ENCODE results near the gene ZNF358.
"Not testable (repeated sequence)": the region's sequence is repeated elsewhere in the genome, so short reads cannot be mapped to it uniquely, and the experiment has no call there.

ZNF358 gene

DNA sequence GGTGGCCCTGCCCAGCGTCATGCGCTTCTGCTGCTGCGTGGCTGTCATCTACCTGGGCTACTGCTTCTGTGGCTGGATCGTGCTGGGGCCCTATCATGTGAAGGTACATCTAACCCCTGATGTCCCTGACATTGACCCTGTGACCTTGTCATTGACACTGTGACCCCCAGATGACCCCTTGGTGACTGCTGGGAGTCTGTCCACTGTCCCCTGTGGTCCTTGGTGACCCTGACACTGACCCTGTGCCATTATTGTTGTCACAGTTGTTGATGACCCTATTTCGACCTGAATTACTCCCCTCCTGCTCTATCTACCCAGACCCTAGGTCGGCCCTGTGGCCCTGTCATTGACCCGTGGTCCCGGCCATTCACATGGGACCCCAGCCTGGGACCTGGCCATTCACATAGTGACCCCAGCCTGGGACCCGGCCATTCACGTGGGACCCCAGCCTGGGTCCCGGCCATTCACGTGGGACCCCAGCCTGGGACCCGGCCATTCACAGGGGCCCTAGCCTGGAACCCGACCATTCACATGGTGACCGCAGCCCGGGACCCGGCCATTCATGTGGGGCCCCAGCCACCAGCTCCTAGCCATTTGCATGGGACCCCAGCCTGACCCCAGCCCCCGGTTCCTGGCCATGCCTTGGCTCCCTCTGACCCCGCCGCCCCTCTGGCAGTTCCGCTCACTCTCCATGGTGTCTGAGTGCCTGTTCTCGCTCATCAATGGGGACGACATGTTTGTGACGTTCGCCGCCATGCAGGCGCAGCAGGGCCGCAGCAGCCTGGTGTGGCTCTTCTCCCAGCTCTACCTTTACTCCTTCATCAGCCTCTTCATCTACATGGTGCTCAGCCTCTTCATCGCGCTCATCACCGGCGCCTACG lies 13.9 kb downstream of the ZNF358 start:
- no peaks in the 10 kb centered on the region for H3K27me3 Mint-ChIP-seq
- peaks cover 10% of the 10 kb centered on the region for H3K4me1 Mint-ChIP-seq
- H3K9me3 Mint-ChIP-seq = no peaks in the 10 kb centered on the region
- peaks cover 2% of the 10 kb centered on the region for H3K36me3 Mint-ChIP-seq
- no peak overlapping the region for H3K27ac Mint-ChIP-seq
- no peak overlapping the region for H3K4me3 Mint-ChIP-seq
- no peak for DNase-seq
- CTCF ChIA-PET = no interaction called here

DNA sequence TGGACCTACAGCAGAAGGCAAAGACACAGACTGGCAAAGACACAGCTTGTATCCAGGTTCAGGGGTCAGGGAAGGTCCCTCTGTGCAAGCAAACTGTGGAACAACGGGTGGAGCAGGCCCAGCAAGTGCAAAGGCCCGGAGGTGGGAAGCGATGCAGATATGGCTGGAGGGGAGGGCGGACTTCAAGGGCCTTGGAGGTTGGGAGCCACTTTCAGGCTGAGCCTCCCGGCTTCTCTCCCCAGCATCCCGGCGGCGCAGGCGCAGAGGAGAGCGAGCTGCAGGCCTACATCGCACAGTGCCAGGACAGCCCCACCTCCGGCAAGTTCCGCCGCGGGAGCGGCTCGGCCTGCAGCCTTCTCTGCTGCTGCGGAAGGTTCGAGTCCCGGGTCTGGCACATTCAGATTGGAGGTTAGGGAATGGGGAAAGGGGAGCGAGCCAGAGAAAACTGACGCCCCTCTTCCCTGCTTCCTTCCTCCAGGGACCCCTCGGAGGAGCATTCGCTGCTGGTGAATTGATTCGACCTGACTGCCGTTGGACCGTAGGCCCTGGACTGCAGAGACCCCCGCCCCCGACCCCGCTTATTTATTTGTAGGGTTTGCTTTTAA lies 17.5 kb downstream of the ZNF358 start:
- no peaks in the 10 kb centered on the region for H3K27me3 Mint-ChIP-seq
- peak overlapping the region; percentile 75 for H3K27ac Mint-ChIP-seq
- H3K4me3 Mint-ChIP-seq = peak overlapping the region; percentile 94
- peaks cover 10% of the 10 kb centered on the region for H3K36me3 Mint-ChIP-seq
- peaks cover 25% of the 10 kb centered on the region for H3K4me1 Mint-ChIP-seq
- CTCF ChIA-PET = no interaction called here
- DNase-seq = no peak
- no peaks in the 10 kb centered on the region for H3K9me3 Mint-ChIP-seq

GRCh38 chr19:7533925-7534480 lies 18.1 kb downstream of the ZNF358 start:
- CTCF ChIA-PET = no interaction called here
- peak; percentile 90 for DNase-seq
- Mint-ChIP-seq H3K27ac (peak overlapping the region; percentile 87), H3K27me3 (no peaks in the 10 kb centered on the region), H3K9me3 (no peaks in the 10 kb centered on the region), H3K4me3 (peak overlapping the region; percentile 94), H3K4me1 (peaks cover 25% of the 10 kb centered on the region), H3K36me3 (peaks cover 16% of the 10 kb centered on the region)

- DNase-seq = no peak
- no peaks in the 10 kb centered on the region for H3K27me3 Mint-ChIP-seq
- peak overlapping the region; percentile 87 for H3K27ac Mint-ChIP-seq
- CTCF ChIA-PET = interaction anchor here (1.2 kb wide), 1 partner anchor 11 kb away, joined by 3 read pairs; no protein-coding TSS in a partner anchor
- H3K4me1 Mint-ChIP-seq = peaks cover 25% of the 10 kb centered on the region
- peak overlapping the region; percentile 94 for H3K4me3 Mint-ChIP-seq
- no peaks in the 10 kb centered on the region for H3K9me3 Mint-ChIP-seq
- H3K36me3 Mint-ChIP-seq = peaks cover 16% of the 10 kb centered on the region
Measured at GRCh38 chr19:7534531-7535046, 18.7 kb downstream of the ZNF358 start.

- Mint-ChIP-seq H3K4me3 (peak within 1 kb of the TSS; percentile 94), H3K27ac (peak within 1 kb of the TSS; percentile 87), H3K36me3 (peaks cover 20% of the 10 kb centered on the region), H3K4me1 (peaks cover 25% of the 10 kb centered on the region), H3K9me3 (no peaks in the 10 kb centered on the region), H3K27me3 (no peaks in the 10 kb centered on the region)
- DNase-seq = peak; percentile 95
- CTCF ChIA-PET = interaction anchor here (1.2 kb wide), 1 partner anchor 12 kb away, joined by 3 read pairs; no protein-coding TSS in a partner anchor
Measured at GRCh38 chr19:7535047-7535997, 19.4 kb downstream of the ZNF358 start, which contains the start of gene PNPLA6. Gene PNPLA6 (plus strand): TSS chr19:7535717. CDS start chr19:7535789, 72 bp downstream.

DNA sequence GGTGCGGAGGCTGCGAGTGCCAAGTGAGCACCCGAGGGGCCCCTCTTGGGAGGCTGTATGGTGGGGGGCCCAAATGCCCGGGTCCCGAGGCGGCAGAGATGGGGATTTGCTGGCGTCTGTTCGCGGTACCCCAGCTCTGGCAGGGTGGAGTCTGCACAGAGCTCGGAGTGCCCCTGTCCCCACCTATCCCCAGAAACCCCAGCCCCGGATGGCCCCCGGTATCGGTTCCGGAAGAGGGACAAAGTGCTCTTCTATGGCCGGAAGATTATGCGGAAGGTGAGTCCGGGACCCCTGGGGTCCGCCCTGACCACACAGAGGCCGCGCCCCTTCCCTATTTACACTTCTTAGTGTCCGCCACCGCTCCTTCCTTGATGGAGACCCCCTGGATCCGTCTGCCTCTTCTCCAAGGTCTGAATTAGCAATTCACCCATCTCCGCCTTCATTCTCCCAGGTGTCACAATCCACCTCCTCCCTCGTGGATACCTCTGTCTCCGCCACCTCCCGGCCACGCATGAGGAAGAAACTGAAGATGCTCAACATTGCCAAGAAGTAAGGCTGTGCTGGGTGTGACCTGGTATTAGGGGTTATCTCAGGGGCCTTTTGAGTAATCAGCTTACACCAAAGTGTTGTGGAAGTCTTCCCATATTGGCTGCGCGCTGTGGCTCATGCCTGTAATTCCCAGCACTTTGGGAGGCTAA lies 20.2 kb downstream of the ZNF358 start:
- Mint-ChIP-seq H3K9me3 (no peaks in the 10 kb centered on the region), H3K4me1 (peaks cover 25% of the 10 kb centered on the region), H3K4me3 (peak overlapping the region; percentile 94), H3K27ac (peak overlapping the region; percentile 77), H3K36me3 (peaks cover 23% of the 10 kb centered on the region), H3K27me3 (no peaks in the 10 kb centered on the region)
- no peak for DNase-seq
- CTCF ChIA-PET = interaction anchor here (1.2 kb wide), 1 partner anchor 13 kb away, joined by 3 read pairs; no protein-coding TSS in a partner anchor

DNA sequence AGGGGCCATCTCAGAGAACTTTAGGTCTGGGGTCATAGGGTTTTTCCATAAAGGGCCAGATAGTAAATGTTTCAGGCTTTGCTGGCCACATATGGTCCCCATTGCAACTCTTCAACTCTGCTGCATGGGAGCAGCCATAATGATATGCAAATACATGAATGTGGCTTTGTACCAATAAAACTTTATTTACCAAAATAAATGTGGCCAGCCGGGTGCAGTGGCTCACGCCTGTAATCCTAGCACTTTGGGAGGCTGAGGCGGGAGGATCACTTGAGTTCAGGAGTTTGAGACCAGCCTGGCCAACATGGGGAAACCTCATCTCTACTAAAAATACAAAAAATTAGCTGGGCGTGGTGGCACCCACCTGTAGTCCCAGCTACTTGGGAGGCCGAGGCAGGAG lies 23.1 kb downstream of the ZNF358 start:
- Mint-ChIP-seq H3K36me3 (peaks cover 39% of the 10 kb centered on the region), H3K4me1 (peaks cover 27% of the 10 kb centered on the region)
- H3K27me3 Mint-ChIP-seq, CTCF ChIA-PET, H3K9me3 Mint-ChIP-seq, H3K27ac Mint-ChIP-seq, H3K4me3 Mint-ChIP-seq, DNase-seq: not testable (repeated sequence)

DNA sequence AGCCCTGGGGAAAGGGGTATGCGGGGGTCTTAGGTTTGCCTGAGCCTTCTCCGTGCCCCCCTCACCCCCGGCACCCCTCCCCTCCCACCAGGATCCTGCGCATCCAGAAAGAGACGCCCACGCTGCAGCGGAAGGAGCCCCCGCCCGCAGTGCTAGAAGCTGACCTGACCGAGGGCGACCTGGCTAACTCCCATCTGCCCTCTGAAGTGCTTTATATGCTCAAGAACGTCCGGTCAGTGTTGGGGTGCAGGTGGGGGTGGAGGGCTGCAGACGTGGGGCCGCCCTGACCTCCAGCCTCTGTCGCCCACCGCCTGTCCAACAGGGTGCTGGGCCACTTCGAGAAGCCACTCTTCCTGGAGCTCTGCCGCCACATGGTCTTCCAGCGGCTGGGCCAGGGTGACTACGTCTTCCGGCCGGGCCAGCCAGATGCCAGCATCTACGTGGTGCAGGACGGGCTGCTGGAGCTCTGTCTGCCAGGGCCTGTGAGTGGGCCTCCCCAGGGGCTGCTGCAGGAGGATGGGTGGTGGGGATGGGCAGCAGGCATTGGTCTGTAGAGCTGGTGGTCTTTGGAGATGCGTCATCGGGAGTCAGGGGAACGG lies 24.0 kb downstream of the ZNF358 start:
- H3K27me3 Mint-ChIP-seq = no peaks in the 10 kb centered on the region
- no peak overlapping the region for H3K4me3 Mint-ChIP-seq
- no peaks in the 10 kb centered on the region for H3K9me3 Mint-ChIP-seq
- H3K27ac Mint-ChIP-seq = no peak overlapping the region
- peaks cover 39% of the 10 kb centered on the region for H3K36me3 Mint-ChIP-seq
- DNase-seq = no peak
- peaks cover 31% of the 10 kb centered on the region for H3K4me1 Mint-ChIP-seq
- CTCF ChIA-PET = interaction anchor here (1.1 kb wide), 1 partner anchor 186 kb away, joined by 3 read pairs; no protein-coding TSS in a partner anchor

GRCh38 chr19:7540761-7541474 lies 25.0 kb downstream of the ZNF358 start:
- H3K4me1 Mint-ChIP-seq = peaks cover 38% of the 10 kb centered on the region
- H3K4me3 Mint-ChIP-seq = no peak overlapping the region
- CTCF ChIA-PET = interaction anchor here (1.1 to 1.7 kb wide), 2 partner anchors 28 to 187 kb away, joined by 3 to 4 read pairs; no protein-coding TSS in a partner anchor
- no peak overlapping the region for H3K27ac Mint-ChIP-seq
- DNase-seq = no peak
- peaks cover 40% of the 10 kb centered on the region for H3K36me3 Mint-ChIP-seq
- H3K9me3 Mint-ChIP-seq = no peaks in the 10 kb centered on the region
- H3K27me3 Mint-ChIP-seq = no peaks in the 10 kb centered on the region

- Mint-ChIP-seq H3K36me3 (peaks cover 39% of the 10 kb centered on the region), H3K9me3 (no peaks in the 10 kb centered on the region), H3K27ac (no peak overlapping the region), H3K27me3 (no peaks in the 10 kb centered on the region), H3K4me3 (no peak overlapping the region), H3K4me1 (peaks cover 37% of the 10 kb centered on the region)
- DNase-seq = no peak
- CTCF ChIA-PET = interaction anchor here (1.7 kb wide), 1 partner anchor 27 kb away, joined by 4 read pairs; no protein-coding TSS in a partner anchor
Measured at GRCh38 chr19:7541475-7541824, 25.5 kb downstream of the ZNF358 start.

- no peak overlapping the region for H3K4me3 Mint-ChIP-seq
- H3K4me1 Mint-ChIP-seq = peaks cover 33% of the 10 kb centered on the region
- CTCF ChIA-PET = interaction anchor here (1.7 kb wide), 1 partner anchor 27 kb away, joined by 4 read pairs; no protein-coding TSS in a partner anchor
- no peak for DNase-seq
- peaks cover 36% of the 10 kb centered on the region for H3K36me3 Mint-ChIP-seq
- no peaks in the 10 kb centered on the region for H3K27me3 Mint-ChIP-seq
- no peaks in the 10 kb centered on the region for H3K9me3 Mint-ChIP-seq
- no peak overlapping the region for H3K27ac Mint-ChIP-seq
Measured at GRCh38 chr19:7541828-7542443, 26.0 kb downstream of the ZNF358 start.

Data from activated naive CD4-positive, alpha-beta T cell treated with anti-CD3 and anti-CD28 coated beads, Interleukin-2, amount 10 ng/mL, durations not matched to agents 7 days and 5 days (primary cell).